NCI-H128 (cell line): ENCODE data around the gene RILP.
"Not testable (repeated sequence)": the region's sequence is repeated elsewhere in the genome, so short reads cannot be mapped to it uniquely, and the experiment has no call there.

Experiments
- DNase-seq: peaks from one replicate; lab custom pipeline; 2025; ENCODE audit not compliant: unreplicated experiment; lab: John Stamatoyannopoulos, UW

The RILP gene, protein sequence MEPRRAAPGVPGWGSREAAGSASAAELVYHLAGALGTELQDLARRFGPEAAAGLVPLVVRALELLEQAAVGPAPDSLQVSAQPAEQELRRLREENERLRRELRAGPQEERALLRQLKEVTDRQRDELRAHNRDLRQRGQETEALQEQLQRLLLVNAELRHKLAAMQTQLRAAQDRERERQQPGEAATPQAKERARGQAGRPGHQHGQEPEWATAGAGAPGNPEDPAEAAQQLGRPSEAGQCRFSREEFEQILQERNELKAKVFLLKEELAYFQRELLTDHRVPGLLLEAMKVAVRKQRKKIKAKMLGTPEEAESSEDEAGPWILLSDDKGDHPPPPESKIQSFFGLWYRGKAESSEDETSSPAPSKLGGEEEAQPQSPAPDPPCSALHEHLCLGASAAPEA

GRCh38 chr17:1649844-1650501 is at the start of gene RILP:
TSS of gene RILP (minus strand) at chr17:1649866. CDS start at chr17:1649804, 62 bp downstream.
- no peak for DNase-seq

GRCh38 chr17:1697681-1698080 is 48.0 kb upstream of the RILP start:
- DNase-seq: no peak

GRCh38 chr17:1695365-1695764 is 45.7 kb upstream of the RILP start:
- DNase-seq: no peak

GRCh38 chr17:1693339-1693738 is 43.7 kb upstream of the RILP start:
- DNase-seq: no peak

DNA sequence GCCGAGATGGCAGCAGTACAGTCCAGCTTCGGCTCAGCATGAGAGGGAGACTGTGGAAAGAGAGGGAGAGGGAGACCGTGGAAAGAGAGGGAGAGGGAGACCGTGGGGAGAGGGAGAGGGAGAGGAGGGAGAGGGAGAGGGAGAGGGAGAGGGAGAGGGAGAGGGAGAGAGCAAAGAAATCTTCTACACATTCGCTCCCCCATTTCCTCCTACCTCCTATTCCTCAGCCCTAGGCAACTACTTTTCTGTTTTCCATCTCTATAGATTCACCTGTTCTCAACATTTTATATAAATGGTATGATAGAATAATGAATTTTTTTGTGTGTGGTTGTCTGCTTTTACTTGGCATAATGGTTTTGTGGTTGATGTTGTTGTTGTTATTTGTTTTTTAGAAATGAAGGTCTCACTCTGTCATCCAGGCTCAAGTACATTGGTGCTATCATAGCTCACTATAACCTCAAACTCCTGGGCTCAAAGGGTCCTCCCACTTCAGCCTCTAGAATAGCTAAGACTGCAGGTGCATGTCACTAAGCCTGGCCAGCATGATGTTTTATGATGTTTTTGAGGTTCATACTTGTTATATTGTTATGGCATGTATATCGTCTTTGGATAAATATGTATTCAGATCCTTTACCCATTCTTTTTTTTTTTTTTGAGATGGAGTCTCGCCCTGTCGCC is 41.0 kb upstream of the RILP start:
- DNase-seq: no peak

DNA sequence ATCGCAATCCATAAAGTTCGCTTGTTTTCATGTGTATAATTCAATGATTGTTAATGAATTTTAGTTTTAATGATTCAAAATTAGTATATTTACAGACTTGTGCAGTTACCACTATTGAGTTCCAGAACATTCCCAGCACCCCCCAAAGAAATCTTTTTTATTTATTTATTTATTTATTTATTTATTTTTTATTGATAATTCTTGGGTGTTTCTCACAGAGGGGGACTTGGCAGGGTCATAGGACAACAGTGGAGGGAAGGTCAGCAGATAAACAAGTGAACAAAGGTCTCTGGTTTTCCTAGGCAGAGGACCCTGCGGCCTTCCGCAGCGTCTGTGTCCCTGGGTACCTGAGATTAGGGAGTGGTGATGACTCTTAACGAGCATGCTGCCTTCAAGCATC is 38.7 kb upstream of the RILP start:
- DNase-seq: not testable (repeated sequence)

- no peak for DNase-seq
Measured at GRCh38 chr17:1686086-1686485, 36.4 kb upstream of the RILP start.

DNA sequence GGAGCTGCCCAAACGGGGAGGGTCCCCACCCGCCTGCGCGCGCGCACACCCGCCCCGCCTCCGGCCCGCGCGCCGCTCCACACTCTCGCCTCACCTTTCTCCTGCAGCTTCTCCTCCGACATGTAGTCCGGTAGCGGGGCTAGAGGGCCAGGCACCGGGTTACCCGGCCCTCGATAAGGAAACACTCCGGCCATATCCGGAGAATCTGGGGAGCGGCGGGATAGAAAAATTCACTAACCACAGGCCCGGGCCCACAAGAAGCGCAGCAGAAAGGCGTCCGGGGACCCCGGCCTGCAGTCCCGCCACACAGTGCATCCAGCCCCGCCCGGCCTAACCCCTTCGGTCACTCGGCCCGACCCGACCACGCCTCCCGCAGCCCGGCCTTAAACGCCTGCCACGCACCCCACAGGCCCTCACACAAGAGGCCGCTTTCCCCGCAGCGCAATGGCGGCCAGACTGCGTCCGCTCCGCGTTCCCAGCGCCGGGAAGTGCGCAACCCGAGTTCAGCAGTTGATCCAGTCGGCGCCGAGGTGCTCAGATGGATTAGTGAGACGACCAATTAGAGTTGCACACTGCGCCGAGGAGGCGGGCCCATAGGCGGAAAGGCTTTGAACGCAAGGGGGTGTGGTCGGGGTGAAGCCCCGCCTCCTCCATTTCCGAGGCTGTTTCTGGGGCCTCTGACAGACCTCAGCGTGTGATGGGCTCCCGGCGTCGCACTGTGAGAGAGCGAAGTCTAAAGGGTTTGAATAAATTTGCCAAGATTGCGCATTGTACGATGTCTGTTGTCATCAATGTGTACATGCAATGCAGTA is 34.9 kb upstream of the RILP start, which contains the start of gene PRPF8:
Gene PRPF8, minus strand, starts transcription at position 490 of the 812 bp plus-strand sequence. Its CDS starts 296 bp downstream, at position 194.
- DNase-seq: peak; percentile 85

DNA sequence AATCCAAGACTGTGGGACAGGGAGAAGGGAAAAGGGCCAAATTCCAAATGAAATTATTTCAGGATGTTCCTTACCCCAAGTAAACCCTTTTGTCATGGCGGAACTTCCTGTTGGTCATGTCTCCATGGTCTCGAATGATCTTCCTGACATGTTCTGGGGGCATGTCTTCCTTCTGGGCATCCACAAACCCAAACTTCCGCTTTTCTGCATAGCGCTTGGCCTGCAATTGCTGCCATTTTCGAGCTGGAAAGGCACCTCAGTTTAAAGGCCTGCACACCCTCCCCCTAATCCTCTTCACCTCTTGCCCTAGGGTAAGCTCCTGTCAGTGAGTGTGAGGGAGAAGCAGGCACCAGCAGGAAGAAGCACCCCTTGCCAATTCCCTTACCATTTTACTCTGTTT is 33.8 kb upstream of the RILP start:
- DNase-seq: no peak

DNA sequence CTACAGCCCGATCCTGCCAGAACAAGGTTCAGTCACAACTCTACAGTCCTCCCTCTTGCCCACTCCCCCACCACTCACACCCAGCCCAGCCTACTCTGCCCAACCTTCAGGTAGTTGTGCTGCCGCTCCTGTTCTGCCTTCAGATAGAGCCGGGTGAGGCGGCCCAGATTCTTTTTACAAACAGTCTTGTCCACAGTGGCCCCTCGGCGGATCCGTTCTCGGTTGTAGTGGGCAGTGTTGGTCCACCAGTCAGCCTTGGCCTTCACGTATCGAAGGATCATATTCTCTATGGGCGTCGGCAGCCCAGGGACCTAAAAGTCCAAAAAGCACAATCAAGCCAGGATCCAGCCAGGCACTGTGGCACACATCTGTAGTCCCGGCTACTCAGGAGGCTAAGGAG is 26.7 kb upstream of the RILP start:
- DNase-seq: no peak

GRCh38 chr17:1673041-1673785 is 23.5 kb upstream of the RILP start:
- no peak for DNase-seq

- DNase-seq: not testable (repeated sequence)
Measured at GRCh38 chr17:1663934-1664333, 14.3 kb upstream of the RILP start.

DNA sequence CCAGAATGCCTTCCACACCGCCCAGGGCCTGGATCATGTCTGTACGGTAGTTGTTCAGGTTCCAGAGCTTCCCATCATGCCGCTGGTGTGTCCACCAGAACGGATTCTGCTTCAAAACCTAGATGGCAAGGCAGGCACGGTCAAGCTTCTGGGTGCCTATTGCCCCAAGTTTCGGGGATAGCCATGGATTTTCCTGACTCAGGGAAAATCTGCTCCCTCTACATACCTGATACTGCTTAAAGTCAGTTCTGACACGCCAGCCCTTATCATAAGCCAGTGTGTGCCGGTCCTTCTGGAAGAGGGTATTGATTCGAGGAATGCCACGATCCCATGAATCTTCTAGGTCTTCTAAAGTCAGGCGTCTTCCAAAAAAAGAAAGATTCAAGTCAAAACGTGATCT is 11.4 kb upstream of the RILP start:
- no peak for DNase-seq

GRCh38 chr17:1658100-1658499 is 8.4 kb upstream of the RILP start:
- DNase-seq: no peak

- DNase-seq: no peak
Measured at GRCh38 chr17:1653735-1654134, 4.1 kb upstream of the RILP start.

- not testable (repeated sequence) for DNase-seq
Measured at GRCh38 chr17:1652794-1653193, 3.1 kb upstream of the RILP start.

GRCh38 chr17:1651559-1651844 is 1.8 kb upstream of the RILP start:
- DNase-seq: no peak

DNA sequence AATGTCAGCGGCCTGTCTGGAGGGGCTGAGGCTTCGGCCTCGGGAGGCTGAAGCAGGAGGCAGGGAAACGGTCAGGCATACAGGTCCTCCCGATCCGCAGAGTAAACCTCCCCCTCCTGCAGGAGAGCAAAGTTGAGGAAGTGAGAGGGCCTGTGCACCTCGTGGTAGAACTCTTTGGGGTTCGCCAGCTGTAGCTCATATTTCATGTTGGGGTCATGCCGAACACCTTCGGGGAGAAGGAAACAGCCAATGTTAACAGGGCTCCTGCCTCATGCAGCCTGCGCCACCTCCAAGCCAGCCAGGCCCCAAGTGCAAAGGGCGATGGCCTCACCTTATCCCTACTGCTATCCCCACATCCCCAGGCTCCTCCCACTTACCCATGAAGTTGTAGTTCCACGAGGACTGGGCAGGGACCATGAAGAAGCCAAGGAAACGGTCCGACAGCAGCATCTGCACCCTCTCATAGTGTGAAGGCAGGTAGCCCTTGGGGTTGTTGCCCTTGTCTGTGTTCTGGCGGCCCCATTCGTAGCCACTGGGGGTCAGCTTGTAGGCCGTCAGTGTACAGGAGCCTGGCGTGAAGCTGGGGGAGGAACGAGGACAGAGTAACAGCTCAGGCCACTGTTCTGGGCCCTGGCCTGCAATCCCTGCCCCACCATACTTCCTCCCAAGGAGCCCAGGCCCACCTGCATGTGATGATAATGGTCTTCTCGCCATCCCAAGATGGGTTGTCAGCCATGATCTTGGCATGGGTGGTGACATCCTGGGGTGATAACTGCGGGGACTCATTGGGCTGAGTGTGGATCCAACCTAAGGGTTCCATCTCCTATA is 1.3 kb upstream of the RILP start:
- DNase-seq: no peak

- peak; percentile 6 for DNase-seq
Measured at GRCh38 chr17:1648963-1649843, 463 bp downstream of the RILP start.
